NCI-H1105 treated with DMSO at 0.1 percent for 48 hours (cell line): ENCODE data around the gene FXYD6.
"Not testable (repeated sequence)": the region's sequence is repeated elsewhere in the genome, so short reads cannot be mapped to it uniquely, and the experiment has no call there.

Source experiments
- DNase-seq: peaks from one replicate; lab custom pipeline; 2025; lab: John Stamatoyannopoulos, UW

Gene FXYD6

GRCh38 chr11:117869604-117870003 lies 6.9 kb downstream of the FXYD6 start:
- no peak for DNase-seq

DNA sequence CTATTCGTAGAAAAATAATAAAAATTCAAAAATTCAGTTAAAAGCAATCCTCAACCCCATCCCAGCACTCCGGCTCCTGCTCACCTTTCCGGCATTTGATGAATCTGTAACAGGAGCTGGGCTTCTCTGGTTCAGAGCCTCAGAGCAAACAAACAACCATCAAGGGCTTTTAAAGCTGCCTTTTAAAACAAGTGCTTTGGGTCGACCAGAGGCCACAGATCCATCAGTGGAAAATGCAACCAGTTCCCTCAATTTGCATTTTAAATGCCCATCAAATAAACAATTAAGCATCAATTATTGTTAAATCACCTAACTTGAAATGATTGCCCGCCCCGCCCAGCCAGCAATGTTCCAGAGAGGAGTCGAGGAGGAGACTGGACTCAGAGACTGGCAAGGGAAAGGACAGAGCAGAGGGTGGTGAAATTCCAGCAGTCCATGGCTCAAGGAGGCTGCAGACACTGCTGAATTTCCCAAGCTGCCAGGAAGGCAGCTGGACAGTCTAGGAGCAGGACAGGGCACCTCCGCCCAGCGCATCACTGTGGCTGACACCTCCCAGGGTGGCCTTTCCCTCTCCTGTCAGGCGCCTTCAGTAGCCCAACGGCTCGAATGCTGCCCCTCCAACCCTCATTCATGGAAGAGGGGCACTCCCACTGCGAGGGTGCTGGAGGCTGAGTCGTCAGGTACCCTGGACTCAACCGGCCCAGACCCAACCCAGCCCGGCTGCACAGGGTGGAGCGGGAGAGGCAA lies 7.5 kb downstream of the FXYD6 start:
- peak; percentile 95 for DNase-seq

DNA sequence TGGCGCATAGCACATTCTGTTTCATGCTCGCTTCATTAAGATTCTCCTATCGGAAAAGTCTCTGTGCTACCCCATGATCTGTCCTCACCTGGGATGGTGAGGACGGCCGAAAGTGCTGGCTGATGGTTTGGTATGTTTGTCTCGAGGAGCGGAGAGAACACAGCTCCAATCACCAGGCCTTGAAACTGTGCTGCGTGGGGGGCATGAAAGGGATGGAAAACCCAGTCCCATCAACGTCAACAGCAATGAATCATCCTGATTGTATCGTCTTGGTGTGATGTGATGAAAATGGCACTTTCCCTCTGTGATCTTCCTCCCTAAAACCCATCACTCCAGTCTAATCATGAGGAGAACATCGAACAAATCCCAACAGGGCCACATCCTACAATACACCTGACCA lies 8.4 kb downstream of the FXYD6 start:
- no peak for DNase-seq

DNA sequence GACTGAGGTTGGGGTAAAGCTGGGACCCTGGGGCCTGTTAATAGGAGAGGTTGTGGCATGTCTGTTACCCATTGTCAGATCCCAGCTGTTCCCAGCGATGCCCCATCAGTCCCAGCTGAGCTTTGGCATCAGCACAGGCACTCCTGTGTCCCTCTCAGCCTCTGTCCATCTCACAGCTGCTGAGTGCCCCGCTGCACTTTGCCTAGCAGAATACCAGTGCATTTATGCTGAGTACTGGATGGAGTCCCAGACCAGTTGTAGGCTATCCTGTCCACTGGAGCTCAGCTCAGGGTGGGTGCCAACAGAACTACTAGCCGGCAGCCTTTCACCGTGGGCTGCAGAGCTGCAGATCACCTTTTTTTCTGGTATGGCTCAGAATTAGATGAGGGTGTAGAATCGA lies 9.9 kb downstream of the FXYD6 start:
- DNase-seq: no peak

- DNase-seq: not testable (repeated sequence)
Measured at GRCh38 chr11:117865546-117865945, 10.9 kb downstream of the FXYD6 start.

DNA sequence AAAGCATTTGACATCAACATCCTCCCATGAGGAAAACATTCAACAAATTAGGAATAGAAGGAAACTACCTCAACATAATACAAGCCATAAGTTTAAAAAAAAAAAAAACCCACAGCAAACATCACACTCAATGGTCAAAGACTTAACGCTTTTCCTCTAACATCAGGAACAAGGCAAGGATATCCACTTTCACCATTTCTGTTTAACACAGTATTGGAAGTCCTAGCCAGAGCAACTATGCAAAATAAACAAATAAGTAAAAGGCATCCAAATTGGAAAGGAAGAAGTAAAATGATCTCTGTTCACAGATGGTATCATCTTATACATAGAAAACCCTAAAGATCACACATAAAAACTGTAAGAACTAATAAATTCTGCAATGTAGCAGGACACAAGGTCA lies 13.1 kb downstream of the FXYD6 start:
- DNase-seq: no peak

DNA sequence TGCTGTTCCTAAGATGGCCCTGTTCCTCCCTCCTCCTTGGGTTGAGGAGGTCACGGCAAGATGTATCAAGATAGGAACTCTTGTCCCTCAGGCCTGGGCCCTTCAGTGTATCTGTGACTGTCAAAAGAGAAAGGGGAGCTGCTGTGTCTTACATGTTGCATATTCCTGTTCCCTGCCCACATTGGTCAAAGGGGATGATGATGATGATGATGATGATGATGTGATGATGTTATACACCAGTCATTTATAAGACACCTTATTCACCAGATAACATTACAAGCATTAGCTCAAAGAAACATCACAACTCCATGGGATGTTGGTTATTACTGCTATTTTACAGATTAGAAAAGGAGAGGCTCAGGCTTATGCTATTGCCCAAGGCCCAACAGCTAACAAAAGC lies 13.7 kb downstream of the FXYD6 start:
- no peak for DNase-seq

GRCh38 chr11:117862019-117862725 lies 14.3 kb downstream of the FXYD6 start:
- DNase-seq: no peak

- peak; percentile 96 for DNase-seq
Measured at GRCh38 chr11:117861151-117862018, 15.1 kb downstream of the FXYD6 start.

GRCh38 chr11:117860139-117860538 lies 16.3 kb downstream of the FXYD6 start:
- no peak for DNase-seq

GRCh38 chr11:117859488-117860112 lies 16.9 kb downstream of the FXYD6 start:
- DNase-seq: no peak

DNA sequence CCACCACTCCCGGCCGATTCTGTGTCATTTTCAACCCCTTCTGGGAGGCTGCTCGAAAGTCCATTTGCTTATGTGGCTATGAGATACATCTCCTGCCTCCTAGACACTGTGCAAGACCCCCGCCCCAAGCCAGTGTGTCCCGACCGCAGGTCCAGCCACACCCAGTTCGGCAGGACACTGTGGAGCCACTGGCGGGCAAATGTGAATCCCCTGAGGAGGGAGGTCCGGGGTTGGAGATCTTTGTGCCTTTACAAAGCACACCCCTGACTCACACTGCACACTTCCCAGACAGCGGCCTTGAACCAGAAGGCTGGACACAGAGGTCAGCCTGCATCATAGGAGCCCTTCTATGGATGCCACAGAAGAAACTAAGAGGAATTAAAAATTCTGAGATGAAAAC lies 17.4 kb downstream of the FXYD6 start:
- DNase-seq: no peak

DNA sequence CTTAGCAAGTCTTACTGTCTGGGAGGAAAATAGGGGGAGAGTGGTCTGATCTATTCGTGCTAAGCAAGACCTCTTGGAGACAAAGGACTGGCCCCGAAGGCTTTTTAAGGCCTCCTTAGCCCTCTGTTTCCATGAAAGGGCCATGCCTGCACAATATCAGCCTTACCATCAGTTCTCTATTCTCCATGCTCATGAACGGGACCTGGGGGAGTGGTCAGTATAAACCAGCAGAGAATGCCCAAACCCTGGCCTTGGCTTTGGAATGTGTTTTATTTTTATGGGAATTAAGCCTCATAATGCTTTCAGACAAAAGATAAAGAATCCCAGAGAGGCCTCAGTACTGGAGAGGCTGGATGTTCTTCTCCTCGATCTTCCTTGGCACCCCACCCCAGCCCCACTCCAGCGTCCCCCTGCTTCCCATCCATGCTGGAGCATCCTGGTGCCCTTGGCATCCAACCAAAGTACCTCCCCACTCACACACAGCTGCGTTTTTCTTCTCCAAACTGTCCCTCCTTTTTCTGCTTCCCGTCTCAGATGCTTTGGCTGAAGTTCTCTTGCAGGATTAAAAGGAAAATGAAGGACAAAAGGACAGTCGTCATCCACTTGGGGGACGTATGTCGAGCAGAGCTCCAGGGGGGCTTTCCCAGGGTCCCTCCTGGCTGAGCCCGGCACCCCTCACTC lies 18.6 kb downstream of the FXYD6 start:
- no peak for DNase-seq

- DNase-seq: peak; percentile 72
Measured at GRCh38 chr11:117855912-117856651, 20.4 kb downstream of the FXYD6 start.

GRCh38 chr11:117855186-117855845 lies 21.1 kb downstream of the FXYD6 start:
- no peak for DNase-seq

- no peak for DNase-seq
Measured at GRCh38 chr11:117852309-117852708, 24.1 kb downstream of the FXYD6 start.

DNA sequence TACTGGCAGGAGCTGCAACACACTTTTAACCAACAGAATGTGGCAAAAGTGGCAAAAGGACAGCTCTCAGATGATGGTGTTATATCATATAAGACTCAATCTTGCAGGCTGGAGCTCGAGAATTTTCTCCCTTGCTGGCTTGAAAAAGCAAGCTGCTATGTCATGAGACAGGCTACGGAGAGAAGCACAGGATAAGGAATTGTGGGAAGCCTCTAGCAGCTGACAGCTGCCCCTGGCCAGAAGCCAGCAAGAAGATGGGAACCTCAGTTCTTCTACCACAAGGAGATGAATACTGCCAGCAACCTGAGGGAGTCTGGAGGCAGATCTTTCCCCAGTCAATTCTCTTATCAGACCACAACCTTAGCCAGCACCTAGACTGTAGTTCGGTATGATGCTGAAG lies 24.6 kb downstream of the FXYD6 start:
- DNase-seq: no peak

DNA sequence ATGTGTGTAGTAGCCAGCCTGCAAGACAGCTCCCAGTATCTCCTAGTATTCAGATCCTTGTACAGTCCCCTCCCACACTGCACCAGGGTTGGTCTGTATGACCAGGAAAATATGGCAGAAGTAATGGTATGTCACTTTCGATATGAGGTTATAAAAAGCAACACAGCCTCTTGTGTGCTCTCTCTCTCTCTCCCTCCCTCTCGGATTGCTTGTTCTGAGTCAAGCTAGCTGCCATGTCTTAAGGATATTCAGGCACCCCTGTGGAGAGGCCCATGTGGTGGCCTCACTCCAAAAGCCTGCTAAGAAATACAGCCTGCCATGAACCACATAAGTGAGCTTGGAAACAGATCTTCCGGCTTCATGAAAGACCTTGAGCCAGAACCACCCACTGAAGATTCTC lies 25.4 kb downstream of the FXYD6 start:
- DNase-seq: no peak

DNA sequence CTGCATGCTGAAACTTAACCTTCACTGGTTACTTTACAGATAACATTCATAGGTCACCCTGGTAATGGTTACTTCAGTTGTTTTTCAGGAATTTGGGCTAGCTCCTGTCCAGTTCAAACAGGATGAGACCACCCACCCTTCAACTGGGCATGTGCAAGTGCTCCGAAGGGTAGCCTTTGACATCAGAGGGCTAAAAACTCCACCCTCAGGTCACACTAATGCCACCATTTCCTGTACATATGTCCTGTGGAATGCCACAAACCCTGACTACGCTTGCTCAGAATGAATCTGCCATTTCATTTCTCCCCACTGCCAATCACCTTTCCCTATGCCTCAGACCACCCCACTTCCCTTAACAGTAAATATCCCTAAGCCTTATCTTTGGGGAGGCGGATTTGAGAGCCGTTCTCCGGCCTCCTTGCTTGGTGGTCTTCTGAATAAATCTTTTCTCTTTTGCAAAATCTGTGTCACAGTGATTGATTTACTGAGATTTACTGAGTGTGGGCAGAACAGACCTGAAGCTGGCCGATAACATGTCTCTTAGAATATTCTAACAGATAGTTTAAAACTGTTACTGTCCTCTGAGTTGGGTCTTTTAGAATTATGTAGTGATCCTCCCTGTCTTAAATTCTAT lies 26.6 kb downstream of the FXYD6 start:
- DNase-seq: no peak
